Activated CD8-positive, alpha-beta memory T cell treated with anti-CD3 and anti-CD28 coated beads for 36 hours (primary cell): ENCODE data around the gene ZNF197. TPM values are rescaled to one million over a fixed set of nuclear protein-coding genes. Genes with fewer than 3 reads are reported as not detected.
"Not testable (repeated sequence)": the region's sequence is repeated elsewhere in the genome, so short reads cannot be mapped to it uniquely, and the experiment has no call there.

Experiments used
- CTCF ChIA-PET: fragments of 350-600 bp; sonication (Branson Sonifier 250); formaldehyde crosslinking; loops from one replicate; lab custom pipeline; 2021; ENCODE audit warnings: antibody characterized with exemption; lab: Charles Lee
- POLR2A ChIA-PET: fragments of 350-600 bp; sonication (Branson Sonifier 250); formaldehyde crosslinking; loops from one replicate; lab custom pipeline; 2021; ENCODE audit warnings: antibody characterized with exemption; lab: Charles Lee
- total RNA-seq, 2 experiments: library from RNA; stranded (reverse); gene quantifications; one replicate each; pipeline ENCODE4 v1.2.3, GENCODE V29; 2021

The ZNF197 gene
- 10 to 100 TPM; 13.0 to 13.1 TPM for total RNA-seq

GRCh38 chr3:44624749-44625480, at the start of gene ZNF197:
ZNF197 (plus strand) TSS chr3:44625036; CDS start chr3:44629155, 4,119 bp downstream.
- ChIA-PET CTCF (interaction anchor here (0.7 kb wide), 1 partner anchor 464 kb away, joined by 3 read pairs; no protein-coding TSS in a partner anchor), POLR2A (interaction anchor here (0.8 to 1.2 kb wide), 3 partner anchors 69 to 137 kb away, joined by 3 to 7 read pairs (median 3); partner anchors contain the start of genes KIAA1143 and KIF15)

DNA sequence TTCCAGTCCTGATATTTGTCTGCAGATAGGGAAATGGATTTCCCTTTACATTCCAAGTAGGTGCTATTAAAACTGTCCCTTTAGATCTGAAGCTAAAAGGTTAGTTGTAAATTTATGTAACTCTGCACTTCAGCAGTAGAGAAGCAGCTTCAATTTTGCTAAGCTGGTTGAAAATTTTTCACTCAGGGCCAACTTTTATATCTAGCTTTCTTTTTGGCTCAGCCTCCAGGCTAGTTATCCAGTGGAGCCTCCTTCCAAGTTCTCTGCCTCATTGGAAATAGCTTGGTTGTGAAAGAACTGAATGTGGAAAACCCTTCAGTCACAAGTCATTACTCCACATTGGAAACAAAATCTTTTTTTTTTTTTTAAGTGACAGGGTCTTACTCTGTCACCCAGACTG, 48.2 kb upstream of the ZNF197 start:
- ChIA-PET POLR2A (no interaction called here), CTCF (no interaction called here)

GRCh38 chr3:44577354-44577952, 47.4 kb upstream of the ZNF197 start:
- POLR2A ChIA-PET, CTCF ChIA-PET: not testable (repeated sequence)

DNA sequence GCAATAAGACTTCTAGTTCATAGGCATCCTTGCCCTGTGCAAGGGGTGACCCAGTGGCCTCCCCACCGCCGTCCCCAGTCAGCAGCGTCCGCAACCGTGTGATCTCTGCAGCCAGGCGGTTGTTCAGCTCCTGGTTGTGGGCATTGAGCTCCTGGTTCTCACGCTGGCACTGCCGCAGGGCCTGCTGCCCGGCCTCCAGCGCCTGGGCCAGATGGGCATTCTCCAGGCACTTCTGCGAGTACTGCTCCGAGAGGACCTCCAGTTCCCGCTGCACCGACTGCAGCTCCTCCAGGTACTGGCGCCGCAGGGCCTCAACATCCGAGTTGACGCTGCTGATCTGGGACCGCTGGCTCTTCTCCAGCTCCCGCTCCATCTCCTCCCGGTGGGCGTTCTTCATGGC, 46.5 kb upstream of the ZNF197 start:
- CTCF ChIA-PET: not testable (repeated sequence)

DNA sequence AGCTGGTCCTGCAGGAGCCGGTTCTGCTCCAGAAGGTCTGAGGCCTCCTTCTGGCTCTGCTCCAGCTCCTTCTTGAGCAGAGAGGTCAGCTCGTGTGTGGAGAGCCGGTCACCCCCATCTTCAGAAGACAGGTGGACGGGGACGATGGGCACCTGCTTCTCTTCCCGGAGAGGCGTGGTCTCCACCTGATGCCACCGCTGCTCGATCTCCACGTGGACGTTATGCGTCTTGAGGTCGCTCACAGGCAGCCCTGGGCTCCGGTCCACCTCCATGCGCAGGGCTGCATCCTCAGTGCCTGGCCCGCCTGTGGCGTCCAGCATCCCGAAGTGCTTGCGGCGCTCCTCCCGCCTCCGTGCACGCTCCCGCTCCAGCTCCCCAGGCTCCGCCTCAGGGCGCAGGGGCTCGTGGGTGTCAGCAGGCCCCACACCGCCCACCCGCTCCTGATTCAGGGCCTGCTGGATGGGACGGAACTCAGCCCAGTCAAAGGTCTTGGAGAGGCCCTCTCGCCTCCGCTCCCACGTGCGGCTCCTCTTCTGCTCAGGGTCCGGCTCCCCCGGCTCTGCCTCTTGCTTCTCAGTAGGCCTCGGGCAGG, 45.8 kb upstream of the ZNF197 start:
- CTCF ChIA-PET, POLR2A ChIA-PET: not testable (repeated sequence)

More for the DNA sequence above, 46.5 kb upstream of the ZNF197 start:
- POLR2A ChIA-PET: not testable (repeated sequence)

- CTCF ChIA-PET, POLR2A ChIA-PET: not testable (repeated sequence)
Measured at GRCh38 chr3:44579749-44580148, 45.1 kb upstream of the ZNF197 start.

DNA sequence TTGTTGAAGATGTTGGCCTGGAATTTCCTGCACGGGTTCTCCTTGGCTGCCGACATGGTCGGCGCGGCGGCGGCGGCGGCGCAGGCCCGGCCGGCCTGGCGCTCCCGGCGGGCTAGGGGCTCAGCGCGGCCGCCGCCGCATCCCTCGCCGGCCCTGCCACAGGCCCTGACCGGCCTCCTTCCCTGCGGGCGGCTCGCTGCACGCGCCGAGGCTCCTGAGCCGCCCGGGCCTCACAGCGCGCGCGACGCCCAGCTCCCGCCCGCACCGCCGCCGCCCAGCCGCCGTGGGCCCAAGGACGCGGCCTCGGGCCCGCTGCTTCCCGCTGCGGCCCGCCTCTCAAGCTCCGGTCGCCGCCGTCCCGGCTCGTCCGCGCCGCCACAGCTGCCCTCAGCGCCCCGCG, 43.9 kb upstream of the ZNF197 start:
- POLR2A ChIA-PET, CTCF ChIA-PET: not testable (repeated sequence)

- ChIA-PET CTCF (no interaction called here), POLR2A (no interaction called here)
Measured at GRCh38 chr3:44584646-44585501, 40.0 kb upstream of the ZNF197 start, which contains the start of gene ZNF660. ZNF660 (plus strand) TSS chr3:44584964; CDS start chr3:44594194, 9,230 bp downstream.

GRCh38 chr3:44596621-44597020, 28.2 kb upstream of the ZNF197 start:
- POLR2A ChIA-PET: no interaction called here
- CTCF ChIA-PET: no interaction called here

DNA sequence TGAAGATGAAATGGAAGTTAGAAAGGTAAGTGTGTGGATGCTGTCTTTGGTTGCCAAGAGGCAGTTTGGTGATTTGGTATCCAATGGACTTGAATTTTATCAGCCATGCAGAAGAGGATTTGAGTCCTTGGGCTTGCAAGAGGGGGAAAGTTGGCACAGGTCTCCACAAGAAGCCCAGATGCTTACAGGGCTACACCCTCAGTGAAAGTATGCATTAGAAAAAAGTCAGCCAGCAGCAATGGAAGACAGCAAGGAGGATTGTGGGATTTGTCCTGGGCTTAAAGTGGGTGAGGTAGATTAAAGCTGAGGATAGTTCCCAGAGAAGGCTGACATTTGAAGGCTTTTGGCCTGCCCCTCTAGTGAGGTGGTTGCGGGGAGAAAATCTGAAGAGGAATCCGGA, 23.1 kb upstream of the ZNF197 start:
- CTCF ChIA-PET: no interaction called here
- POLR2A ChIA-PET: no interaction called here

- CTCF ChIA-PET: no interaction called here
- POLR2A ChIA-PET: no interaction called here
Measured at GRCh38 chr3:44612678-44613077, 12.2 kb upstream of the ZNF197 start.

DNA sequence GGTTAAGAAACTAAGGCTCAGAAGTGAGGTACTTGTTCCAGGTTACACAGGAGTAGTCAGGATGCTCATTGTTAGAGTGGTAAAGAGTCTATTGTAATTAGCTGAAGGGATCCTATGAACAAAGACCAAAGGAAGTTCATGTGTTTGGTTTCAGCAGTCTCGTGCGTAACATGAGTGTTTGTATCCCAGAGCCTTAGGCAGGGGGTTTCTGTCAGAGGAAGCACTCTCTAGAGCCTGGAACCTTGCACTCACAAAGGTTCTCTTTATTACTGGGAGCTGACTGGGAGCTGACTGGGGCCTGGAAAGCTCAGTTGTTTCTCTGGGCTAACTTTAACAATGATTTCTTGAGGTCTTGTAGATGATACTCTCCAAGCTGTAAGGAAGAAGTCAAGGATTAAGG, 3.9 kb downstream of the ZNF197 start:
- ChIA-PET POLR2A (no interaction called here), CTCF (no interaction called here)

DNA sequence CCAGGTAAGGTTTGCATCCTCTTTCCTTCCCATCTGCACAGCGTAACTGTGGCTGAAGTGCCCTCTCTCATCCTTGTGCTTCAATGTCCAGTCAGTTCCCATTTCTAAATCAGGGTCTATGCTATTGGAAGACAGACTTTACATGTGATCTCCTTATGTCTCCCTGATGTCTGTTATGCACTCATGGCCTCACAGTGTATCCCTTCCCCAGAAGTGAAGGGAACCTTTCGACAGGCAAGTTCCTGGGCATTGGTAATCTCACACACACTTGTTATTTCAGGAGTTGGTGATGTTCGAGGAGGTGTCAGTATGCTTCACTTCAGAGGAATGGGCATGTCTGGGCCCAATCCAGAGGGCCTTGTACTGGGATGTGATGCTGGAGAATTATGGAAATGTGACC, 7.4 kb downstream of the ZNF197 start:
- POLR2A ChIA-PET: no interaction called here
- CTCF ChIA-PET: no interaction called here

- POLR2A ChIA-PET: no interaction called here
Measured at GRCh38 chr3:44642337-44642736, 17.5 kb downstream of the ZNF197 start.

DNA sequence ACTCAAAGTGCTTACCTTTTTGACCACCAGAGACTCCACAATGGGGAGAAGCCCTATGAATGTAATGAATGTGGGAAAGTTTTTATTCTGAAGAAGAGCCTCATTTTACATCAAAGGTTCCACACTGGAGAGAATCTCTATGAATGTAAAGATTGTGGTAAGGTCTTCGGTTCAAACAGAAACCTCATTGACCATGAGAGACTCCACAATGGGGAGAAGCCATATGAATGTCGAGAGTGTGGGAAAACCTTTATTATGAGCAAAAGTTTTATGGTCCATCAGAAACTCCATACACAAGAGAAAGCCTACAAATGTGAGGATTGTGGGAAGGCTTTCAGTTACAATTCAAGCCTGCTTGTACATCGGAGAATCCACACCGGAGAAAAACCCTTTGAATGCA, 18.2 kb downstream of the ZNF197 start:
- ChIA-PET POLR2A (no interaction called here), CTCF (no interaction called here)

More at GRCh38 chr3:44642337-44642736, 17.5 kb downstream of the ZNF197 start:
- CTCF ChIA-PET: no interaction called here

GRCh38 chr3:44647771-44648170, 22.9 kb downstream of the ZNF197 start:
- CTCF ChIA-PET: no interaction called here
- POLR2A ChIA-PET: no interaction called here

DNA sequence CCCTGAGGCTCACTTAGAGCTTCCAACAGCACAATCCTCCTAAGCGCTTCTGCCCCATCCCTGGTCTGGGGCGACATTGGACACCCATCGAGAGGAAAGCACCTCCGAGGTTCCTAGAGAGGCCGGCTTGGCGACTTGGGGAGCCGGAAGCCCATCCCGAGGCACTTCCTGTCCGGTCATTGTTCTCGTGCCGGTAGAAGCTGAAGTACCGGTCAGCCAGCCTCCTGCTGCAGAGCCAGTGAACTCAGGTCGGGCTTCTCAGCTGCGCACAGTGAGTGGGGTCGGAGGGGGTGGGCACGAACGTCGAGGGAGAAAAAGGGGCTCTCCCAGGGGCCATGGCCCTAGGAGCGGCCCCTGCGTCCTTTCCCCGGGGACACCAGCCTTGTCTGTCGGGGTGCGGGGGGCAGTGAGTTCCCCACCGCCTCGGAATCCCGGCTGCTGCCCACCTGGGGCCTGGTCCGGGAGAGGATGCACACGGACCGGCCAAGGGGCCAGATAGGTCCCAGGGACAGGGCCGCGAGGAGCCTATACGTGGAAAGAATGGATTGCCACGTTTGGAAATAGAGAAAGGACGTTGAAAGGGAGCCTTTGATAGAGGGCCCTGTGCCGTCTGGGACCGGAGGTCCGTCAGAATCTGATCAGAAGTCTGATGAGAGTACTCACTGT, 23.9 kb downstream of the ZNF197 start, which contains the start of gene ZNF35:
Gene ZNF35, plus strand, starts transcription at position 169 of the 666 bp plus-strand sequence. CDS start 2,336 bp downstream, outside the sequence.
- CTCF ChIA-PET: interaction anchor here (0.6 kb wide), 1 partner anchor 34 kb away, joined by 3 read pairs; no protein-coding TSS in a partner anchor
- POLR2A ChIA-PET: no interaction called here

DNA sequence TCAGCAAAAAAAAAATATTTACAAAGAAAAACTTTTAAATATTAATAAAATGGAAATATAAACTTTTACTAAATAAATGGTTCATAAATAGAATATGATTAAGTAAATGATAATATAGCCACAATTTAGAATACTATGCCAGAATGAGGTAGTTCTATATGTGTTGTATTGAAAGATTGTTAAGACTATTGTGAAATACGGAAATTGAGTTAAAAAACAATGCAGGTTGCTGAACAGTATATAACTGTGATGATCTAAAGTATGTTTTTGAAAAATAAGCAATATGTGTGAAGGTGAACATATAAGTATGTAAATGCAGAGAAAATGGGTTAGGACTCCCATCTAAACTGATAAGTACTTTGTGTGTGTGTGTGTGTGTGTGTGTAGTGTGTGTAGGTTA, 24.9 kb downstream of the ZNF197 start:
- ChIA-PET POLR2A (no interaction called here), CTCF (no interaction called here)

- CTCF ChIA-PET: no interaction called here
- POLR2A ChIA-PET: no interaction called here
Measured at GRCh38 chr3:44654039-44654438, 29.2 kb downstream of the ZNF197 start.
